Fibroblast of mammary gland (primary cell): ENCODE measurements around the gene CDC14C.
A peak's percentile ranks its signal among the peaks of the same experiment; 100 is the strongest.

Experiments
- DNase-seq: peaks from one replicate; pipeline ENCODE4 v3.0.0-alpha.2; 2010; ENCODE audit warnings: low read depth
- H3K4me3 ChIP-seq: 2 replicates; pipeline ENCODE4 v1.5.1; 2011; ENCODE audit warnings: low read depth, mild to moderate bottlenecking, low read length, moderate library complexity; ENCODE audit not compliant: control insufficient read depth
- TF ChIP-seq, protein P1 (sequence below): conservative IDR thresholded peaks from 2 replicates; pipeline ENCODE4 v1.5.1; 2011; ENCODE audit warnings: low read depth, low read length, inconsistent platforms; ENCODE audit not compliant: control insufficient read depth, insufficient read depth

The CDC14C gene

GRCh38 chr7:48938539-48939295 is 14.4 kb downstream of the CDC14C start:
- TF ChIP-seq, protein P1, sequence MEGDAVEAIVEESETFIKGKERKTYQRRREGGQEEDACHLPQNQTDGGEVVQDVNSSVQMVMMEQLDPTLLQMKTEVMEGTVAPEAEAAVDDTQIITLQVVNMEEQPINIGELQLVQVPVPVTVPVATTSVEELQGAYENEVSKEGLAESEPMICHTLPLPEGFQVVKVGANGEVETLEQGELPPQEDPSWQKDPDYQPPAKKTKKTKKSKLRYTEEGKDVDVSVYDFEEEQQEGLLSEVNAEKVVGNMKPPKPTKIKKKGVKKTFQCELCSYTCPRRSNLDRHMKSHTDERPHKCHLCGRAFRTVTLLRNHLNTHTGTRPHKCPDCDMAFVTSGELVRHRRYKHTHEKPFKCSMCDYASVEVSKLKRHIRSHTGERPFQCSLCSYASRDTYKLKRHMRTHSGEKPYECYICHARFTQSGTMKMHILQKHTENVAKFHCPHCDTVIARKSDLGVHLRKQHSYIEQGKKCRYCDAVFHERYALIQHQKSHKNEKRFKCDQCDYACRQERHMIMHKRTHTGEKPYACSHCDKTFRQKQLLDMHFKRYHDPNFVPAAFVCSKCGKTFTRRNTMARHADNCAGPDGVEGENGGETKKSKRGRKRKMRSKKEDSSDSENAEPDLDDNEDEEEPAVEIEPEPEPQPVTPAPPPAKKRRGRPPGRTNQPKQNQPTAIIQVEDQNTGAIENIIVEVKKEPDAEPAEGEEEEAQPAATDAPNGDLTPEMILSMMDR = no peak
- no peak overlapping the region for H3K4me3 ChIP-seq
- peak; percentile 85 for DNase-seq

DNA sequence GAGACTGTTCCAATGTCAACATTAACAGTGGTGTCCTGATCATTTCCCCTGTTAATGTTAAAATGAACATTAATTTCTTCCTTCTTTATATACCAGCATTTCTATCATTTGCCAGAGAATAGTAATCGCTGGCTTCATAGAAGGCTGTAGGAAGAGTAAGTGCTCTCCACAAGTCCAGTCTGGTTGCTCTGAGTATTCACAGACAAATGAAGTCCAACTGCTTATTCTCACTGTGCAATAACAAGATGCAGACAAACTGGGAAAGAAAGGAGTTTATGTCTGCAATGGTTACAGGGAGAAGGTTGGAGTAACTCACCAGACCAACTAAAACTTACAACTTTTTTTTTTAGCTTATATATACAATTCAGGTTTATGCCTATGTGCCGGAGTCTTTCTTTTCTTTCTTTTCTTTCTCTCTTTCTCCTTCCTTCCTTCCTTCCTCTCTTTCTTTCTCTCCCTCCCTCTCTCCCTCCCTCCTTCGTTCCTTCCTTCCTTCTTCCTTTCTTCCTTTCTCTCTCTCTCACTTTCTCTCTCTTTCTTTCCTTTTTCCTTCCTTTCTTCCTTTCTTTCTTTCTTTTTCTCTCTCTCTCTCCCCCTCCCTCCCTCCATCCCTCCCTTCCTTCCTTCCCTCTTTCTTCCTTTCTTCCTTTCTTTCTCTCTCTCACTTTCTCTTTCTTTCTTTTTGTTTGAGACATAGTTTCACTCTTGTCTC is 19.1 kb downstream of the CDC14C start:
- H3K4me3 ChIP-seq = no peak overlapping the region
- no peak for DNase-seq
- TF ChIP-seq, protein P1 = no peak

- DNase-seq = no peak
- H3K4me3 ChIP-seq = no peak overlapping the region
- TF ChIP-seq, protein P1 = no peak
Observed at GRCh38 chr7:48955916-48956315, 31.6 kb downstream of the CDC14C start.

DNA sequence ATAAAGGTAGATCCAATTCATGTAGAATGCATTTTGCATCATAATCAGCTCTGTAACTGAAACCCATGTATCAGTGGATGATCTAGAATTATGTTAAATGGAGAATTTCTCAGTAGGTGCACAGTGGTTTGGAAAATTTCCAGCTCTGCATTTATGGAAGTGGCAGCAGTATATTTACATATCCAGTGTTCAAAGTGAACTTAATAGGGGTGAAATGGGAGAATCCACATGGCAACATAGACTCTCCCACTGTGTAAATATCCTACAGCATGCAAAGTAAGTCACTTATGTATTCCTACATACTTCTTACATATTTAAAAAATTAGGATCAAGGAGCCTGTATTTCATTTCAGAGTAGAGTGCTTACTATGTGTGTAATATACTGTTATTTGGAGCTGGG is 35.3 kb downstream of the CDC14C start:
- TF ChIP-seq, protein P1 = no peak
- no peak for DNase-seq
- no peak overlapping the region for H3K4me3 ChIP-seq

DNA sequence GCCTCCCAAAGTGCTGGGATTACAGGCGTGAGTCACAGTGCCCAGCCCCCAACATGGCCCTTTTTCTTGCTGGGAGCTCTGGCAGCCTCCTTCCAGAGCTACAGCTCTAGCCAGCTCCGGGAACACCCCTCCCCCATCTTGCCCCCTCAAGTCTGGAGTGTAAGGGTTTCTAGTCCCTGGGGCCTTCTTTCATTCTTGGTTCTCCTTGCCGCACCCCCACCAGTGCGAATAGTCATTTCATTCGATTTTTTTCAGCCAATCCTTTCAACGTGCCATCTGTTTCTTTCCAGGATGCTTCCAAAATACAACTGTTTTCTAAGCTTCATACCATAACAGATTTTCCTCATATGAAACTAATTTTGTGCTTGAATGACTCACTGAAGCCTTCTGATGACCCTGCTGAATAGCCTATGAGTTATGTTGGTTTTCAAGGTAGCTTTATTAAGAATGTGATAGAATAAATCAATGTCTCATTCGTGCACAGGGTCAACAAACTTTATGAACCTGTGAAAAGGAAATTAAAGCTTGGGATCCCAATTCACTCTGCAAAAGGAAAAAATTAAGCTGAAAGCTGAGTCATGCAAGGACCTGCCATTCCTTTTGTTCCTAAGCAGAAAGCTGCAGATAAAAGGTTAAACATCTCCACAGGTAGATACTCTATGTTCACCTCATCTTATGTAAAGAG is 38.6 kb downstream of the CDC14C start:
- DNase-seq = peak; percentile 83
- H3K4me3 ChIP-seq = no peak overlapping the region
- TF ChIP-seq, protein P1 = no peak

- TF ChIP-seq, protein P1 = no peak
- peak; percentile 66 for DNase-seq
- H3K4me3 ChIP-seq = no peak overlapping the region
Observed at GRCh38 chr7:48964074-48964473, 39.7 kb downstream of the CDC14C start.
